ENCODE measurements around the gene SNRNP27.

Gene SNRNP27, protein sequence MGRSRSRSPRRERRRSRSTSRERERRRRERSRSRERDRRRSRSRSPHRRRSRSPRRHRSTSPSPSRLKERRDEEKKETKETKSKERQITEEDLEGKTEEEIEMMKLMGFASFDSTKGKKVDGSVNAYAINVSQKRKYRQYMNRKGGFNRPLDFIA

GRCh38 chr2:69893684-69894551, at the start of gene SNRNP27:
TSS of gene SNRNP27 (plus strand) at chr2:69893956. CDS start at chr2:69893985, 29 bp downstream.
- H3K27ac ChIP-seq = peak within 1 kb of the TSS; percentile 60
- no peak for TF ChIP-seq ZFX (IDR thresholded peaks at IDR 0.05; ENCODE audit: borderline replicate concordance)
- TF ChIP-seq, protein P1, sequence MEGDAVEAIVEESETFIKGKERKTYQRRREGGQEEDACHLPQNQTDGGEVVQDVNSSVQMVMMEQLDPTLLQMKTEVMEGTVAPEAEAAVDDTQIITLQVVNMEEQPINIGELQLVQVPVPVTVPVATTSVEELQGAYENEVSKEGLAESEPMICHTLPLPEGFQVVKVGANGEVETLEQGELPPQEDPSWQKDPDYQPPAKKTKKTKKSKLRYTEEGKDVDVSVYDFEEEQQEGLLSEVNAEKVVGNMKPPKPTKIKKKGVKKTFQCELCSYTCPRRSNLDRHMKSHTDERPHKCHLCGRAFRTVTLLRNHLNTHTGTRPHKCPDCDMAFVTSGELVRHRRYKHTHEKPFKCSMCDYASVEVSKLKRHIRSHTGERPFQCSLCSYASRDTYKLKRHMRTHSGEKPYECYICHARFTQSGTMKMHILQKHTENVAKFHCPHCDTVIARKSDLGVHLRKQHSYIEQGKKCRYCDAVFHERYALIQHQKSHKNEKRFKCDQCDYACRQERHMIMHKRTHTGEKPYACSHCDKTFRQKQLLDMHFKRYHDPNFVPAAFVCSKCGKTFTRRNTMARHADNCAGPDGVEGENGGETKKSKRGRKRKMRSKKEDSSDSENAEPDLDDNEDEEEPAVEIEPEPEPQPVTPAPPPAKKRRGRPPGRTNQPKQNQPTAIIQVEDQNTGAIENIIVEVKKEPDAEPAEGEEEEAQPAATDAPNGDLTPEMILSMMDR (IDR thresholded peaks at IDR 0.05) = no peak

DNA sequence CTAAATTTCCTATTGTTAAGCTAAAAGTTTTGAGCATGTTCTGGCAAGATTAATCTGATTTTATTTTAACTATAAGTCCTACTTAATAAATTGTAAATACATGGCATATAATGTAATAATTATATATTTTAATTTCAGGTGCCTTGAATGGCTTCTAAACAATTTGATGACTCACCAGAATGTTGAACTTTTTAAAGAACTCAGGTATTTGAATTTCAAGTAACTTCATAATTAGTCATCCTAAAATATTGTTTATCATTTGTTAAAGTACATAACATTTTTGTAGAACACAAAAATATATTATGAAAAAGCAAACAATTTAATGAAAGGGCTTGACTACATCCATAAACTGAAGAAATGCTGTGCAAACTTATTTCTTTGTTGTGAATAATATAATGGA, 49.8 kb upstream of the SNRNP27 start:
- TF ChIP-seq, protein P1 (IDR thresholded peaks at IDR 0.05) = no peak
- no peak for TF ChIP-seq ZFX (IDR thresholded peaks at IDR 0.05; ENCODE audit: borderline replicate concordance)
- no peak overlapping the region for H3K27ac ChIP-seq

DNA sequence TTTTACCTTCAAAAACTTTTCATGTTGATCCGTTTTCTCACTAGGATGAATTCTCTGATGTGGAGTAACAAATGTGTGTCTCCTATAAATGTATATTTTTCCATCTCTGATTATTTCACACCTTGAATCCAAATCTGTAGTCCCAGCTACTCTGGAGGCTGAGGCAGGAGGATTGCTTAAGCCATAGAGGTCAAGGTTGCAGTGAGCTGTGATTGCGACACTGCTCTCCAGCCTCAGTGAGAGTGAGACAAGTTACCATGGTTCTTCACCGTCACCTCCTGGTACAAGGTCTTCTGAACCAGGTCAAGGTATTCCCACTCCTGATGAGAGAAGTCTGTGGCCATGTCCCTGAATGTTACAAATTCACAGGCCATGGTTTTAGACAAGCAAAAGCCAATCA, 49.2 kb upstream of the SNRNP27 start:
- no peak for TF ChIP-seq ZFX (IDR thresholded peaks at IDR 0.05; ENCODE audit: borderline replicate concordance)
- TF ChIP-seq, protein P1 (IDR thresholded peaks at IDR 0.05) = no peak
- H3K27ac ChIP-seq = no peak overlapping the region

GRCh38 chr2:69846182-69847067, 47.3 kb upstream of the SNRNP27 start:
- no peak for TF ChIP-seq ZFX (IDR thresholded peaks at IDR 0.05; ENCODE audit: borderline replicate concordance)
- TF ChIP-seq, protein P1 (IDR thresholded peaks at IDR 0.05) = no peak
- no peak overlapping the region for H3K27ac ChIP-seq

DNA sequence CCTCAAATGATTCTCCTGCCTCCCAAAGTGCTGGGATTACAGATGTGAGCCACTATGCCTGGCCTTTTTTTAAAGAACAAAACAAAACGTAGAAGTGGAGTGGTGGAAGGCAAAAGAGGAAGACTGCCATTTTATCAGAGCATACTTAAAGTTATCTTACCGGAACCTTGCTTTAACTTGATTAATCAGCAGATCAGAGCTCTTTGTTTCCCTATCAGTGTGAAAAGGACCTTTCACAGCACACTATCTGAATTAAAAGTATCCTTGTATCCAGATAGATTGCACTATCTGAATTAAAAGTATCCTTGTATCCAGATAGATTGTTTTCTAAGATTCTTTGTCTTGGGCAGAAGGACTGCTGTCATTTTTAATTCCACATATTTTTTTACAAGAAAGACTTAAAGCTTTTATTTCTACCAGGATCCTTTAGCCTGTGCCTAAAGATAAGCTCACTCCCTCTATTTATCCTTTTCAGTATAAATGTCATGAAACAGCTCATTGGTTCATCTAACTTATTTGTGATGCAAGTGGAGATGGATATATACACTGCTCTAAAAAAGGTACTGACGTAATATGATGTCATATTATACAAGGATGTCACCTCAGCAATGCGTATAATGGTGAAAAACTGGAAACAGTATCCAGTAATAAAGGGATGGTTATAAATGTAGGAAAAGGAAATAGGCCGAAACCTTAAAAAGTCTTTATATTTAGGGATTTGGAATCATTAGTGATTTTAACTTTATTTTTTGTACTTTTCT, 46.5 kb upstream of the SNRNP27 start:
- no peak overlapping the region for H3K27ac ChIP-seq
- TF ChIP-seq, protein P1 (IDR thresholded peaks at IDR 0.05) = no peak
- TF ChIP-seq ZFX (IDR thresholded peaks at IDR 0.05; ENCODE audit: borderline replicate concordance) = no peak

- no peak overlapping the region for H3K27ac ChIP-seq
- TF ChIP-seq ZFX (IDR thresholded peaks at IDR 0.05; ENCODE audit: borderline replicate concordance) = no peak
- TF ChIP-seq, protein P1 (IDR thresholded peaks at IDR 0.05) = no peak
These were observed 45.5 kb upstream of the SNRNP27 start for GRCh38 chr2:69848186-69848790.
